Measurements from ENCODE around the gene CACNA1S. TPM values are rescaled to one million over a fixed set of nuclear protein-coding genes. Genes with fewer than 3 reads are reported as not detected.

The CACNA1S gene
- polyA plus RNA-seq, 1 experiment = not detected

DNA sequence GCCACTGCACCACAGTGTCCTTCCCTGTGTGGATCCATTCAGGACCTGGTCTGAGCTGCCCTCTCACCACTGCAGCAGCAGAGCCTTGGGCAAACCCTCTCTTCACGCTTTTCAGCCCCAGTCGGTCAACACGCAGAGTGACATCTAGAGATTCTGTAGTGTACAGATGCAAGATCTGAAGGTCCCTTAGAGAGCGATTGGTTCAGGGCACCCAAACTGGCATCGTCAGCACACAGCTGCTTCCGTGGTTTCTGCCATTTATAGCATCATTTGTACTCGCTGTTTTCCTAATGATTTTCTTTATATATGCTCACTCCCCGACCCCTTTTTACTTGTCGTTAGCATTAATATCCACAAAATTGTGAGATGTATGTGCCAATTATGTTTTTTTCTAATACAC, 16.2 kb upstream of the CACNA1S start:
- peaks cover 9% of the 10 kb centered on the region for H3K27me3 ChIP-seq (ENCODE audit: control insufficient read depth, insufficient read depth, low read length)
- ChIA-PET CTCF (interaction anchor here (1.1 to 1.5 kb wide), 2 partner anchors 9 to 15 kb away, joined by 3 to 4 read pairs; no protein-coding TSS in a partner anchor), POLR2A (no interaction called here)
- H3K4me3 ChIP-seq (ENCODE audit: low read depth, low read length) = no peak overlapping the region
- TF ChIP-seq, protein P1, sequence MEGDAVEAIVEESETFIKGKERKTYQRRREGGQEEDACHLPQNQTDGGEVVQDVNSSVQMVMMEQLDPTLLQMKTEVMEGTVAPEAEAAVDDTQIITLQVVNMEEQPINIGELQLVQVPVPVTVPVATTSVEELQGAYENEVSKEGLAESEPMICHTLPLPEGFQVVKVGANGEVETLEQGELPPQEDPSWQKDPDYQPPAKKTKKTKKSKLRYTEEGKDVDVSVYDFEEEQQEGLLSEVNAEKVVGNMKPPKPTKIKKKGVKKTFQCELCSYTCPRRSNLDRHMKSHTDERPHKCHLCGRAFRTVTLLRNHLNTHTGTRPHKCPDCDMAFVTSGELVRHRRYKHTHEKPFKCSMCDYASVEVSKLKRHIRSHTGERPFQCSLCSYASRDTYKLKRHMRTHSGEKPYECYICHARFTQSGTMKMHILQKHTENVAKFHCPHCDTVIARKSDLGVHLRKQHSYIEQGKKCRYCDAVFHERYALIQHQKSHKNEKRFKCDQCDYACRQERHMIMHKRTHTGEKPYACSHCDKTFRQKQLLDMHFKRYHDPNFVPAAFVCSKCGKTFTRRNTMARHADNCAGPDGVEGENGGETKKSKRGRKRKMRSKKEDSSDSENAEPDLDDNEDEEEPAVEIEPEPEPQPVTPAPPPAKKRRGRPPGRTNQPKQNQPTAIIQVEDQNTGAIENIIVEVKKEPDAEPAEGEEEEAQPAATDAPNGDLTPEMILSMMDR (IDR thresholded peaks at IDR 0.05; ENCODE audit: insufficient read depth, low read depth, low read length) = no peak
- H3K36me3 ChIP-seq (ENCODE audit: control insufficient read depth, insufficient read depth, low read length) = no peaks in the 10 kb centered on the region
- DNase-seq (ENCODE audit: low read depth) = no peak

DNA sequence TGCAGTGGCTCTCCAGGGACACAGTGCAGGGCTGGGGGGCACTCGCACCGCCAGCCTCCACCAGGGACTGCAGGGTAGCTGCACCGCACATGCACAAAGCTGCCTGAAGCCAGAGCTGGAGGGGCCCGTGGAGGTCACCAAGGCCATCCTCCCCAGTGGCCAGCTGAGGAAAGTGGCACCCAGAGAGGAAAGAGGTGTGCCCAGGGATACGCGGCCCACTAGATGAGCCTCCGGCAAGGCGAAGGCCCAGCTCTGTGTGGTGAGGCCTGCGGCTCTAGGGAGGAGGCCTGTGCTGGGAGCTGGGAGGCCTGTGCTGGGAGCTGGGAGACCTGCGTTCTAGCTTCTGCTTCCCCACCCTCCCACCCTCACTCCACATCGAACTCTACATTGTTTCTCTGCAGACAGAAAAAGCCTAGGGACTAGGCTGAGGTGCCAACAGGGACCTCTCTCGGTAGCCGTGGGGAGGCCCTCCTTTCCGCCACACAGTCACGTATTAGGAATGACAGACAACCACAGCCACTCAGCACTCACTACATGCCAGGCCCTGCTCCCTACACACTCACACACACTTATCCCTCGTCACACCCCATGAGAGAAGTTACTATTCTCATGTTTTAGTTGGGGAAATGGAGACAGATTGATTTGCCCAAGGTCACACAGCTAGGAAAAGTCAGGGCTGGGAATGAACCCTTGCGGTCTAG, 15.7 kb upstream of the CACNA1S start:
- ChIA-PET POLR2A (no interaction called here), CTCF (interaction anchor here (1.5 kb wide), 1 partner anchor 8 kb away, joined by 4 read pairs; no protein-coding TSS in a partner anchor)
- Histone ChIP-seq H3K27me3 (ENCODE audit: control insufficient read depth, insufficient read depth, low read length) (peaks cover 12% of the 10 kb centered on the region), H3K36me3 (ENCODE audit: control insufficient read depth, insufficient read depth, low read length) (no peaks in the 10 kb centered on the region), H3K4me3 (ENCODE audit: low read depth, low read length) (no peak overlapping the region)
- DNase-seq (ENCODE audit: low read depth) = no peak
- TF ChIP-seq, protein P1 (IDR thresholded peaks at IDR 0.05; ENCODE audit: insufficient read depth, low read depth, low read length) = no peak

DNA sequence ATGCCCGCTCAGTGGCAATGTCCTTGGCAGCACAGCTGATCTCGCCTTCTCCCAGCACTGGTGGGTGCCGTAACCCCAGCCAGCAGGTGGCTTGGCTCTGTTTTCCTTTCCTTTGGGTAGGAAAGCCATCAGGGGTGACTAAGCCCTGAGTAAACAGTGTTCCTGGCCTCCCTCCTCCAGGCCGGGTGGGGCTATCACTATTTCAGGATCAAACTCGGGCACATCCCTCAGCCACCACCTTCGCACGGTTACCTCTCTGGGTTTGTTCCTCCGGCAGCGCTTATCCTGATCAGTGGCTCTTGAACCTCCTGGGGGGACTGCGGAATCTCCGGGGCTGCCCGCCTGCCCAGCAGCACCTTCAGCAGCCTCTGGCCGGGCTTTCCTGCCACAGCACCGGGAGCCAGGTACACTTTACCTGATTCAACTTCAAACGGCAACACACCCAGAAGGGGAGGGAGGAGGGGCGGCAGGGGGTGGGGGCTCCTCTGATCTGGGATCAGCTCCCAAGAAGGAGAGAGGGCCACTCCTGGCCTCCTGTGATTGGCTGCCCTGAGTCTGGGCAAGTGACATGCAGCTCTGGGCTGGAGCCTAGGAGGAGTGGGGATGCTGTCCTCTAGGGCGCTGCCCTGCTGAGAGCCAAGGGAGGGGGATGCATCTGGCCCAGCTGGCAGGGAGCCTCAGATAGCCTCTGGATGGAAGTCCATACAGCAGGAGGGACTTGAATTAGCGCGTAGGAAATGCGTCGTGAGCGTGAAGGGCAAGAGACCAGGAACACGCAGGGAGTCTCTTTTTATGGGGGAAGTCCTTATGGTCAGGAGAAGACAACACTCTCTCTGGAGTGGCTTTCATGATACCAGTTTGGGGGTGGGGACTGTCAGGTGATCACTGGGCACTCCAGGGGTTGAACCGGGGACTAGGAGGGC, 14.9 kb upstream of the CACNA1S start, which contains the start of gene ASCL5:
TSS of gene ASCL5 (minus strand) at position 353 of the 923 bp plus-strand sequence. CDS start 11,812 bp downstream, outside the sequence.
- peaks cover 14% of the 10 kb centered on the region for H3K27me3 ChIP-seq (ENCODE audit: control insufficient read depth, insufficient read depth, low read length)
- TF ChIP-seq, protein P1 (IDR thresholded peaks at IDR 0.05; ENCODE audit: insufficient read depth, low read depth, low read length) = no peak
- DNase-seq (ENCODE audit: low read depth) = no peak
- CTCF ChIA-PET = interaction anchor here (1.5 to 3.0 kb wide), 3 partner anchors 8 to 13 kb away, joined by 4 to 16 read pairs (median 4); no protein-coding TSS in a partner anchor
- no peaks in the 10 kb centered on the region for H3K36me3 ChIP-seq (ENCODE audit: control insufficient read depth, insufficient read depth, low read length)
- POLR2A ChIA-PET = no interaction called here
- no peak within 1 kb of the TSS for H3K4me3 ChIP-seq (ENCODE audit: low read depth, low read length)

DNA sequence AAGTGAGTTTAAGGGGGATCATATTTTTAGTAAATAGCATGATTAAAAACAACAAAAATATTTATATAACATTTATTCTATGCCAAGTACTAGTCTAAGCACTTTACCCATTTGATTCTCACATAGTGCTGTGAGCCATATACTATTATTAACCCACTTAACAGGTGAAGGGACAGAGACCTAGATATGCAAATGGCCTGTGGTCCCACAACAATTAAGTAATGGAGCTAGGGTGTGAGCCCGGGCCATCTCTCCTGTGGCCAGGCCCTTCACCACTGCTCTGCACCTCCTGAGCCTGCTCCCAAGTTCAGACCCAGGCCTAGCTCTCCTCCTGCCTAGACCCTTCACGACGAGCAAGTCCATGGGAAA, 14.2 kb upstream of the CACNA1S start:
- POLR2A ChIA-PET = no interaction called here
- no peak for DNase-seq (ENCODE audit: low read depth)
- Histone ChIP-seq H3K36me3 (ENCODE audit: control insufficient read depth, insufficient read depth, low read length) (no peaks in the 10 kb centered on the region), H3K4me3 (ENCODE audit: low read depth, low read length) (no peak overlapping the region), H3K27me3 (ENCODE audit: control insufficient read depth, insufficient read depth, low read length) (peaks cover 15% of the 10 kb centered on the region)
- CTCF ChIA-PET = interaction anchor here (1.6 to 3.0 kb wide), 2 partner anchors 11 to 12 kb away, joined by 4 to 16 read pairs; no protein-coding TSS in a partner anchor
- TF ChIP-seq, protein P1 (IDR thresholded peaks at IDR 0.05; ENCODE audit: insufficient read depth, low read depth, low read length) = no peak

DNA sequence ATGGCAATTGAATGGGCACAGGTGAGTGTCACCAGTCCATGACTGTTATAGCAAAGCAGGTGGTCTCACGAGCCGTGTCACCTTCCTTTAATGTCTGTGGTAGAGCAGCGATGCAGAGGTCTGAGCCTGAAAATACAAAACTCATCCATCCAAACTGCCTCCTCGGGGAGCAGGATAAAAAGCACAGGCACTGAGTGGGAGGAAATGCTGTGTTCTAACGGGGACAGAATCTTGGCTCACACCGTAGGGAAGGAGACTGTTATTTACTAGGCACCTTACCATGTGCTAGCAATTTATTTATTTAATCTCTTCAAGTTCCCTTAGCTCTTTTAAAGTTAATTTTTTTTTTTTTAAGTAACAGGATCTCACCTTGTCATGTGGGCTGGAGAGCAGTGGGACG, 13.6 kb upstream of the CACNA1S start:
- ChIA-PET POLR2A (no interaction called here), CTCF (interaction anchor here (1.6 to 3.0 kb wide), 2 partner anchors 12 kb away, joined by 4 to 16 read pairs; no protein-coding TSS in a partner anchor)
- TF ChIP-seq, protein P1 (IDR thresholded peaks at IDR 0.05; ENCODE audit: insufficient read depth, low read depth, low read length) = no peak
- Histone ChIP-seq H3K27me3 (ENCODE audit: control insufficient read depth, insufficient read depth, low read length) (peaks cover 15% of the 10 kb centered on the region), H3K36me3 (ENCODE audit: control insufficient read depth, insufficient read depth, low read length) (no peaks in the 10 kb centered on the region), H3K4me3 (ENCODE audit: low read depth, low read length) (no peak overlapping the region)
- DNase-seq (ENCODE audit: low read depth) = no peak

All from BJ (cell line).